Memory B cell (primary cell): Measurements from ENCODE around the gene HIP1.
"Not testable (repeated sequence)": the region's sequence is repeated elsewhere in the genome, so short reads cannot be mapped to it uniquely, and the experiment has no call there.

ENCODE experiments used
- ATAC-seq: fragments of 150-1000 bp; cut with Tn5 transposase; 2 replicates; pipeline ENCODE4 v1.10.0; 2021; ENCODE audit warnings: low read depth, mild to moderate bottlenecking, moderate library complexity
- DNase-seq, 2 donors: peaks; one replicate each; pipeline ENCODE4 v3.0.0; 2022; ENCODE audit warnings: low spot score in 2 of 2
- H3K27ac Mint-ChIP-seq: one replicate; pipeline ENCODE4 v1.8.0; 2022; ENCODE audit warnings: mild to moderate bottlenecking, moderate library complexity, mixed read lengths
- H3K27me3 Mint-ChIP-seq: one replicate; pipeline ENCODE4 v1.8.0; 2022; ENCODE audit warnings: mixed read lengths
- H3K36me3 Mint-ChIP-seq: one replicate; pipeline ENCODE4 v1.8.0; 2022; ENCODE audit warnings: mild to moderate bottlenecking, mixed read lengths
- H3K4me1 Mint-ChIP-seq: one replicate; pipeline ENCODE4 v1.8.0; 2022; ENCODE audit warnings: mixed read lengths
- H3K4me3 Mint-ChIP-seq: one replicate; pipeline ENCODE4 v1.8.0; 2022; ENCODE audit warnings: mild to moderate bottlenecking, moderate library complexity, mixed read lengths
- H3K9me3 Mint-ChIP-seq: one replicate; pipeline ENCODE4 v1.8.0; 2022; ENCODE audit warnings: mixed read lengths

HIP1 gene

DNA sequence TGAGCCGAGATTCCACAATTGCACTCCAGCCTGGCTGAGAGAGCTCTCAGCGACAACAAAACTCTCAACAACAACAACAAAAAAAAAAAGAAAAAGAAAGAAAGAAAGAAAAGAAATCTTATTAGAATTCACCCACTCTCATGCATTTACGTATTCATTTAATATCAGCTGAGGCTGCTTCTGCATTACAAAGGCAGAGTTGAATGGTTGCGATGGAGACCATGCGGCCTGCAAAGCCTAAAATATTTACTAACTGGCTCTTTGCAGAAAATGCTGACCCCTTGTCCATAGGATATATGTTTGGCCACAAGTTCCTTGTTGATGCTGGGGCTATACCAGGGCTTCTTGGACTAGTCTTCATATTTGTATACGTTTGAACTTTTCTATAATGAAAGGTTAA is 137.2 kb downstream of the HIP1 start:
- no peak overlapping the region for H3K27ac Mint-ChIP-seq
- no peak for ATAC-seq
- no peaks in the 10 kb centered on the region for H3K4me1 Mint-ChIP-seq
- no peaks in the 10 kb centered on the region for H3K9me3 Mint-ChIP-seq
- H3K36me3 Mint-ChIP-seq = no peaks in the 10 kb centered on the region
- peaks cover 2% of the 10 kb centered on the region for H3K27me3 Mint-ChIP-seq
- no peak for DNase-seq
- no peak overlapping the region for H3K4me3 Mint-ChIP-seq

DNA sequence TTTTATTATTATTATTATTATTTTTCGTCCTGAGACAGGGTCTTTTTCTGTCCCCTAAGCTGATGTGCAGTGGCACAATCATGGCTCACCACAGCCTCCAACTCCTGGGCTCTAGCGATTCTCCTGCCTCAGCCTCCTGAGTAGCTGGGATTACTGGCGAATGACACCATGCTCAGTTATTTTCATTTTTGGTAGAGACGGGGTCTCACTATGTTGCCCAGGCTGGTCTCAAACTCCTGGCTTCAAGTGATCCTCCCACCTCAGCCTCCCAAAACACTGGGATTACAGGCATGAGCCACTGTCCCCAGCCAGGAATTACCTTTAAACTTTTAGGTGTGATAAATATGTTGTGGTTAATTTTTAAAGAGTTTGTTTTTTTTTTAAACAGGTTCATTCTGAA is 138.0 kb downstream of the HIP1 start:
- not testable (repeated sequence) for H3K27ac Mint-ChIP-seq, H3K27me3 Mint-ChIP-seq, H3K36me3 Mint-ChIP-seq, H3K9me3 Mint-ChIP-seq, H3K4me3 Mint-ChIP-seq, ATAC-seq, DNase-seq, H3K4me1 Mint-ChIP-seq

DNA sequence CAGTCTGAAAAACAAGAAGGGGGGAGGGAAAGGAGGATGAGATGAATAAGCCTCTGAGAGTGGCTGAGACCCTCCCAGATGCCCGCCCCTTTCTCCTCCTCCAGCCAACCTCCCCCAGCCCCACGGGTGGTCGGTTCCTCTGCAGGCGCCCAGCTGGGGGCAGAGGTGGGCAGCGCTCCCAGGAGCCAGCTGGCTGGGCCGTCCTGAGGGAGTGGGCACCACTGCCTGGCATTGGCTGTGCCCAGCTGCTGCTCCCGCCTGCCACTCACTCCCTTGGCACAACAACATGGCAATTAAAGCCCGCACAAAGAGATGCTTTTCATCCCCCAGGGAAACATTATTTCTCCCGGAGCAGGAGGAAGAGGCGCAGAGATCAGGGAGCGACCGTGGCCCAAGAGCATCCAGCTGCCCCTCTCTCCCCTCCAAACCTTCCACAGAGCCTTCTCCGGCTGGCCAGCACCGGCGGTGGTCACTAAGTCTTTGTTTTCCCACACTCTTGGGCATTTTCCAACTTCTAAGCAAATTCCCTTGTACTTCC is 139.4 kb downstream of the HIP1 start:
- Mint-ChIP-seq H3K4me3 (no peak overlapping the region), H3K27ac (no peak overlapping the region), H3K27me3 (peaks cover 2% of the 10 kb centered on the region), H3K9me3 (no peaks in the 10 kb centered on the region), H3K36me3 (no peaks in the 10 kb centered on the region), H3K4me1 (peaks cover 5% of the 10 kb centered on the region)
- ATAC-seq (no peak), DNase-seq (no peak)

DNA sequence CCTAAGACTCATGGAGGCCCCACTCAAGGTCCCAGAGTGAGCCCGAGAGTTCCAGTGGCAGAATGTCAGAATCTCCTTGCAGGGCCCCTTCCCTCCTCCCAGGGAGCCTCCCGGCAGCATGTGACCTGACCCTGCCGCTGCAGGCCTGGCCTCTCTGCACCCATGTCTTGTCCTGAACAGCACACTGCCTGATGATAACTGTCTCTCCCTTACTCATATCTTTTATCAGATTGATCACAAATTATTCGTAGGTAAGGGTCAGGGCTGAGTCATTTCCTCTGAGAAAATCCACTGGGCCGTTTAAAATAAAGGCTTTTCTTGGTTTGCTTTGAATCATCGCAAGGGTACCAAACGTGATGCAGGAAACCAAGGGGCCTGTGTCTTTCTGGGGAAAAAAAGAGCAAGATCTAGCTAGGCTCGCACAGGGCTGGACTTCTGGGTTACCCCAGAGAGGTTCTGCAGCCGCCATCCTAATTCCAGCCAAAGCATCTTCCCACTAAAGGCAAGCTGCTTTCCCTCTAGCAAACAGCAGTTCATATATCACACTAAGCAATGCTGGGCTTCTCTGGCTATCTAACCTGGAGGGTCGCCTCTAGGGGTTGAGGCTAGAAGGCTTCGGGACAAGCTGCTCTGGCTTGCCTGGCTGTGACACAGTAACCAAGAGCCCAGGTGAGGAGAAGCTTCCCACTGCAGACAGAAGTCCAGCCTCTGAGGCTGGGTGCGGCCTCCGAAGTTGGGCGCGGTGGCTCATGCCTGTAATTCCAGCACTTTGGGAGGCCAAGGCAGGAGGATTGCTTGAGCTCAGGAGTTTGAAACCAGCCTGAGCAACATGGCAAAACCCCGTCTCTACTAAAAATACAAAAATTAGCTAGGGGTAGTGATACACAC is 141.8 kb downstream of the HIP1 start:
- H3K4me3 Mint-ChIP-seq = no peak overlapping the region
- peaks cover 3% of the 10 kb centered on the region for H3K36me3 Mint-ChIP-seq
- no peaks in the 10 kb centered on the region for H3K9me3 Mint-ChIP-seq
- peaks cover 2% of the 10 kb centered on the region for H3K27me3 Mint-ChIP-seq
- peaks cover 5% of the 10 kb centered on the region for H3K4me1 Mint-ChIP-seq
- DNase-seq = no peak
- no peak for ATAC-seq
- H3K27ac Mint-ChIP-seq = no peak overlapping the region

DNA sequence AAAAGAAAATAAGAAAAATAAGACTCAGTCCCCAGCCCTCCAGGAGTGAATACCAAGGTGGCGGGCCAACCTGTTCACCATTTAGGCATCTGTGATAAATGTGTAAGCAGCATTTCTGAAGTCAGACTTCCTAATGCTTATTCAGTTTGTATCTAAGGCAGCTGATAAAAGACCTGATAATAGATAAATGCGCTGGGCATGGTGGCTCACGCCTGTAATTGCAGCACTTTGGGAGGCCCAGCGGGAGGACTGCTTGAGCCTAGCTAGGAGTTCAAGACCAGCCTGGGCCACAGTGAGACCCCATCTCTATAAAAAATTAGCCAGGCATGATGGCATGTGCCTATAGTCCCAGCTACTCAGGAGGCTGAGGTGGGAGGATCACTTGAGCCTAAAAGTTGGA is 143.0 kb downstream of the HIP1 start:
- H3K4me3 Mint-ChIP-seq = no peak overlapping the region
- DNase-seq = no peak
- H3K36me3 Mint-ChIP-seq = peaks cover 5% of the 10 kb centered on the region
- peaks cover 2% of the 10 kb centered on the region for H3K27me3 Mint-ChIP-seq
- H3K9me3 Mint-ChIP-seq = no peaks in the 10 kb centered on the region
- no peak overlapping the region for H3K27ac Mint-ChIP-seq
- no peak for ATAC-seq
- H3K4me1 Mint-ChIP-seq = peaks cover 5% of the 10 kb centered on the region

DNA sequence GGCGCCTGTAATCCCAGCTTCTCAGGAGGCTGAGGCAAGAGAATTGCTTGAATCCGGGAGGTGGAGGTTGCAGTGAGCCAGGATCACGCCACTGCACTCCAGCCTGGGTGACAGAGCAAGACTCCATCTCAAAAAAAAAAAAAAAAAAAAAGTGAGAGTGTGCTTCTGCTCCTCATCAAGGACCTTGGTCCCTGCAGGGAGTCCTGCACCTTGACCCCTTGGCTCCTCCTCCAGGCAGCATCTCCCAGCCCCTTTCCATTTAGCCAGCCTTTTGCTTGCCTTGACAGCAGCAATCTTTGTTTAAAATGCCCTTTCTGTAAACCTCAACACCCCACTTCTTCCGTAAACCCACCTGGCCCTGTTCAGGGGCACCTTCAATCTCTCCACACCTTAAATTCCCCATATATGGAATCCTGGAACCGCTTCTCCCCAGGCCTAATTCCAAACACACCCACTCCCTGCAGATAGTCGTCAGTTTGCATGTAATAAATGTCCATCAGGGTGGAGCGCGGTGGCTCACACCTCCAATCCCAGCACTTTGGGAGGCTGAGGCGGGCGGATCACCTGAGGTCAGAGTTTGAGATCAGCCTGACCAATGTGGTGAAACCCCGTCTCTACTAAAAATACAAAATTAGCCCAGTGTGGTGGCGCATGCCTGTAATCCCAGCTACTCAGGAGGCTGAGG is 145.1 kb downstream of the HIP1 start:
- not testable (repeated sequence) for H3K4me1 Mint-ChIP-seq, ATAC-seq, DNase-seq, H3K9me3 Mint-ChIP-seq, H3K27me3 Mint-ChIP-seq, H3K4me3 Mint-ChIP-seq, H3K27ac Mint-ChIP-seq
- H3K36me3 Mint-ChIP-seq = peaks cover 12% of the 10 kb centered on the region

DNA sequence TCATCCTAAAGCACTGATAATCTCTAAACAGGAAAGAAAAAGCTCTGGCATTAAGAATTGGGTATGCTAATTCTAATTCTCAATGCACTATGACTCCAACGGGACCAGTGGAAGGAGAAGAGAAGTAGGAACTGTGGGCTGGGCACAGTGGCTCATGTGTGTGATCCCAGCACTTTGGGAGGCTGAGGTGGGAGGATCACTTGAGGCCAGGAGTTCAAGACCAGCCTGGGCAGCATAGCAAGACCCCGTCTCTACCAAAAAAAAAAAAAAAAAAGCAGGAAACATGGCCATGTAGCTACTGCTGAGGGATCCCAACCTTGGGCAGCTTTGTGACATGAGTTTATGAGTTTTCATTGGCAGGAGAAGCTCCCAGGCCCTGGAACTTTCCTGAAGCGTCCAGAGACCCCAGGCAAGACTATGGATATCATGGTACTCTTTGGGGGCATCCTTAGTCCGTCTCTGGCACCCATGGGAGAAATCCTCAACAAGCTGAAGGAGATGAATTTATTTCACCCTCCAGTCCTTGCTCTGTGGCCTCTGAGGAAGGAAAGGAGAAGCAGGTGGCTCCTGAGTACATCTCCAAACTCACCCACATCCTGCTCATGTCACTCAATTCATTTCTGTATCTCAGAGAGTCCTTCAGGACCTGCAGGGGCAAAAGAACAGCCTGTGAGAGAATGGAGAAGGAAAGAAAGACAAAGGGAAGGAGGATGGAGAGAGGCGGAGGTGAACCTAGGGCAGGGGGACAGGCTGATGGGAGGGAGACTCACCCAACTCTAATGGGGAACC is 147.1 kb downstream of the HIP1 start:
- peaks cover 5% of the 10 kb centered on the region for H3K4me1 Mint-ChIP-seq
- H3K9me3 Mint-ChIP-seq = peaks cover 2% of the 10 kb centered on the region
- no peak for ATAC-seq
- H3K27me3 Mint-ChIP-seq = peaks cover 2% of the 10 kb centered on the region
- DNase-seq = no peak
- H3K4me3 Mint-ChIP-seq = no peak overlapping the region
- peaks cover 12% of the 10 kb centered on the region for H3K36me3 Mint-ChIP-seq
- no peak overlapping the region for H3K27ac Mint-ChIP-seq

DNA sequence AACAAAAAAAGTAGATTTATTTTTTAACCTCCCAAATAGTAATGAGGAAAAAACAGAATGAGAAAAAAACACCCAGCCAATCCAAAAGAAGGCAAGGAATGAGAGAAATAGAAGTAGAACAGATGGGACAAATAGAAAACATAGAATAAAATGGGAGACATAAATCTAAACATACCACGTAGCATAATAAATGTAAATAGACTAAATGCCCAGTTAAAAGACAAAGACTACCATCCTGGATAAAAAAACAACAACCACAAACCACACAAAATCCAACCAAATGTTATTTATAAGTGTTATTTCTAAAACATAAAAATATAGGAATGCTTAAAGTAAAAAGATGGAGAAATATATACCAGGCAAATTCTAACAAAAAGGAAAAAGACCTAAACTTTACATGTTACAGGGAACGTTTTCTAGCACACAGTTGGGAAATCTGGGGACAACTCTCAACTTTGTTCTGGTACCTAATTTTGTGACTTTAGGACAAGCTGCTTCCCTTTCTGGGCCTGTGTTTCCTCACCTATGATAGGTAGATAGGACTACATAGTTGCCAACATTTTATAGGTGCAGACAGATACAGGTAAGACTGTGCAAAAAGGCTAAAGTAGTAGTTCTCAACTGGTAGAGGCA is 148.3 kb downstream of the HIP1 start:
- Mint-ChIP-seq H3K9me3 (peaks cover 2% of the 10 kb centered on the region), H3K27me3 (peaks cover 2% of the 10 kb centered on the region), H3K4me1 (peaks cover 5% of the 10 kb centered on the region), H3K4me3 (no peak overlapping the region), H3K27ac (no peak overlapping the region), H3K36me3 (peaks cover 14% of the 10 kb centered on the region)
- DNase-seq (no peak), ATAC-seq (no peak)

DNA sequence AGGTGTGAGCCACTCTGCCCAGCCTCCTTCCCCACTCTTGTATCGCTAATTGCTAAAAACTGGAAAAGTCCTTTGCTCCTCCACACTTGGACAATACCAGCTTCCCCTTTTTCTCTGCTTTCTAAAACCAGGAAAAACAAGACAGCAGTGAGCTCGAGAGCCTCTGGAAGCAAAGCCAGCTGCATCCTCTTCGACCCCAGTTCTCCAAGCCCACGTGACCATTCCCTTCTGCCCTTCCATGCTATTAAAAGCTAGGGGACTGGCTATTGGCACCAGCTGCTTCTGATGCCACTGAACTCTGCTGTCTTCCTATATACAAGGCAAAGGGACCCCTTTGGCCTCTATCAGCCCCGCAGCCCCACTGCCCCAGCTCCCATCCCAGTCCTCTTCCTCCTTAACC is 154.4 kb downstream of the HIP1 start:
- no peak for ATAC-seq

DNA sequence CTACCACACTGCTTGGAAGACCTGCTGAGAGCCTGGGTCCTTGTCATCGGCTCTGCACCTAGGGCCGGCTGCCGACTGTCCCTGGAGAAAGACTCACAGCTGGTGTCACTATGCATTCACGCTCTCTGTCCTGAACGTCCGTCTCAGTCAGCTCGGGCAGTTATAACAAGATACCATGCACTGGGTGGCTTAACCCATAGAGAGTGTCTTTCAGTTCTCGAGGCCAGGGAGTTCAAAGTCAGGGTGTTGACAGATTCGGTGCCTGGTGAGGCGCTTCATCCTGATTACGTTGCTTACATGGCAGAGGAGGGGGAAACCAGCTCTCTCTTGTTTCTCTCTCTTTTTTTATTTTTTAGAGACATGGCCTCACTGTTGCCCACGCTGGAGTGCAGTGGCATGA is 155.5 kb downstream of the HIP1 start:
- H3K4me3 Mint-ChIP-seq = no peak overlapping the region
- H3K9me3 Mint-ChIP-seq = no peaks in the 10 kb centered on the region
- no peaks in the 10 kb centered on the region for H3K4me1 Mint-ChIP-seq
- no peak for DNase-seq
- peaks cover 12% of the 10 kb centered on the region for H3K36me3 Mint-ChIP-seq
- ATAC-seq = no peak
- no peak overlapping the region for H3K27ac Mint-ChIP-seq
- H3K27me3 Mint-ChIP-seq = no peaks in the 10 kb centered on the region

More for the DNA sequence above, 154.4 kb downstream of the HIP1 start:
- Mint-ChIP-seq H3K4me3 (no peak overlapping the region), H3K27ac (no peak overlapping the region), H3K4me1 (no peaks in the 10 kb centered on the region), H3K27me3 (no peaks in the 10 kb centered on the region), H3K36me3 (peaks cover 15% of the 10 kb centered on the region), H3K9me3 (no peaks in the 10 kb centered on the region)
- DNase-seq = no peak

DNA sequence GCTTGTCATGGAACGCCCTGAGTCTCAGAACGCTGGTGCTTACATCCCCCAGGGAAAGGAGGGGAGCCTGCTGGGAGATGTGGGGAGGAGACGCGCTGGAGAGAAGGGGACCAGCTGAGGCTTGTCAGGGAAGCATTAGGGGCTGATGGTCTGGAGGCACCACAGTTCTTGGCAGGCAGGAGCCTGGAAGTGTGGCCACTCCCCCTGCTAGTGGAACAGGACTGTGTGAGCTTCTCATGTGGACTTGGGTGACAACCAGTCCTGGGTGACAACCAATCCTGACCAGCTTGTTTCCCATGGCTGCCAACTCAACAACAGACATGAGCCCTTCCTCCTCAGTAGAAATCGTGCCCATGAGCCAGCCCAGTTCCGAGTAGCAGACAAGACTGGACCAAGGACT is 158.8 kb downstream of the HIP1 start:
- Mint-ChIP-seq H3K9me3 (no peaks in the 10 kb centered on the region), H3K27ac (no peak overlapping the region), H3K4me3 (no peak overlapping the region), H3K27me3 (no peaks in the 10 kb centered on the region), H3K4me1 (no peaks in the 10 kb centered on the region), H3K36me3 (peaks cover 7% of the 10 kb centered on the region)
- DNase-seq (no peak), ATAC-seq (no peak)

DNA sequence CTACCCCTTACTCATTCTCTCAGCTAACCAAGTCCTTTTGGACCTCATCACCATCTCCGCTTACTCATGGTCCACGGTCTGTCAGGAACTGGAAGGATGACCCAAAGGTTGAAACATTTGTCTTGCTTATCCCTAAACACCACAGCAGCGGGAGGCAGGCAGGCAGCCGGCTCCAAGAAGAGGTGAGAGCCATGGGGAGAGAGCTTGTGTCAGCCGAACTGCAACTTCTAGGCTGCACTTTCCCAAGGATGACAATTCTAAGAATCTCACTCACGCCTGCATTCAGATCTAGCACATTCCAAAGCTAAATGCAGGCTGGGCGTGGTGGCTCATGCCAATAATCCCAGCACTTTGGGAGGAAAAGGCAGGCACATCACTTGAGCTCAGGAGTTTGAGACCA is 160.7 kb downstream of the HIP1 start:
- Mint-ChIP-seq H3K4me1 (no peaks in the 10 kb centered on the region), H3K9me3 (no peaks in the 10 kb centered on the region), H3K27ac (no peak overlapping the region), H3K36me3 (peaks cover 7% of the 10 kb centered on the region), H3K27me3 (no peaks in the 10 kb centered on the region), H3K4me3 (no peak overlapping the region)
- no peak for DNase-seq
- ATAC-seq = no peak

DNA sequence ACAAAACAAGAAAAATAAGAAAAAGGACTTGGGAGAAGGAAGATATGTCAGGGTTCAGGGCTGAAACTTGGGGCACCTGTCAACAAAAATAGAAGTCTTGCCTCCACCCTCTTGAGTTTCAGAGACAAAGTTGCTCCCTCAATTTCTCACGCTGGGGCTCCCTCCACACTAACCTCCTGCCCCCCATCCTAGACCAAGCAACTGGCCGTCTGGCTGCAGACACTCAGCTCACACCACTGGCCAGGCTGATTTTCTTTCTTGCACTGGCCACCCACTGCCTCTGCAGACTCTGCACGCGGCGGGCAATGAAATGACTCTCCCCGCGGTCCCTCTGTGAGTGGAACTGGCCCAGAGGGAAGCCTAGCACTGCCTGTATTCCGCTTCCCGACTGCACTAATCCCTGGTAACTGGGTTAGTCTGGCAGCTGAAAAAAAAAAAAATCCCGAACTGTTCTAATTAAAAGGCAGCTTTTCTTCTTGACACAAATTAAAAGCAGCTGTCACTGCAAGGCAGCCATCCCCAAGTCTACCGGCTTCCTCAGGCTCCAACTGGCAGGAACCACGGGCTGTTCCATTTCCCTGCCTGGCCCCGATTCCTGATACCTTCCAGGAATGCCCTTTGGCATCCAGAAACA is 163.1 kb downstream of the HIP1 start:
- Mint-ChIP-seq H3K9me3 (no peaks in the 10 kb centered on the region), H3K27me3 (no peaks in the 10 kb centered on the region), H3K4me1 (no peaks in the 10 kb centered on the region), H3K36me3 (peaks cover 4% of the 10 kb centered on the region), H3K27ac (no peak overlapping the region), H3K4me3 (no peak overlapping the region)
- no peak for DNase-seq
- no peak for ATAC-seq
